ENCODE data around the gene PTOV1. TPM values are rescaled to one million over a fixed set of nuclear protein-coding genes. Genes with fewer than 3 reads are reported as not detected.

PTOV1 gene
- total RNA-seq, 4 donors from 2014 or later: 88.3 to 148 (median 98.9) TPM

GRCh38 chr19:49830766-49831165 is 20.2 kb upstream of the PTOV1 start:
- Histone ChIP-seq H3K4me3 (replicated peaks in 1 of 3) (no peak overlapping the region), H3K36me3 (peaks cover 63 to 64% of the 10 kb centered on the region in 2 donors), H3K4me1 (no peaks in the 10 kb centered on the region), H3K27ac (no peak overlapping the region), H3K27me3 (no peaks in the 10 kb centered on the region), H3K9me3 (no peaks in the 10 kb centered on the region)
- DNase-seq: no peak
- intact Hi-C loops (cut with DNase I): no loop called here
- 96 to 97% methylated on average over 12 of the region's 12 CpGs for WGBS, 2 donors
- TF ChIP-seq CTCF (IDR thresholded peaks at IDR 0.05): no peak
- TF ChIP-seq POLR2A (IDR thresholded peaks at IDR 0.05): no peak

- intact Hi-C loops (cut with DNase I): no loop called here
- no peaks in the 10 kb centered on the region for H3K27me3 ChIP-seq
- peaks cover 71 to 72% of the 10 kb centered on the region in 2 donors for H3K36me3 ChIP-seq
- DNase-seq: no peak
- TF ChIP-seq CTCF (IDR thresholded peaks at IDR 0.05): no peak
- TF ChIP-seq POLR2A (IDR thresholded peaks at IDR 0.05): no peak
- H3K9me3 ChIP-seq: no peaks in the 10 kb centered on the region
- no peak overlapping the region for H3K27ac ChIP-seq
- no peaks in the 10 kb centered on the region for H3K4me1 ChIP-seq
- no peak overlapping the region for H3K4me3 ChIP-seq (replicated peaks in 1 of 3)
- WGBS, 2 donors: 94 to 96% methylated on average over 8 of the region's 8 CpGs
Measured at GRCh38 chr19:49831592-49831991, 19.4 kb upstream of the PTOV1 start.

- Histone ChIP-seq H3K9me3 (no peaks in the 10 kb centered on the region), H3K27ac (no peak overlapping the region), H3K4me3 (replicated peaks in 1 of 3) (no peak overlapping the region), H3K27me3 (no peaks in the 10 kb centered on the region), H3K36me3 (peaks cover 73 to 80% of the 10 kb centered on the region in 2 donors), H3K4me1 (no peaks in the 10 kb centered on the region)
- no peak for TF ChIP-seq CTCF (IDR thresholded peaks at IDR 0.05)
- no peak for TF ChIP-seq POLR2A (IDR thresholded peaks at IDR 0.05)
- 77 to 84% methylated on average over 9 of the region's 9 CpGs for WGBS, 2 donors
- intact Hi-C loops (cut with DNase I): no loop called here
- DNase-seq: no peak
Measured at GRCh38 chr19:49832556-49832955, 18.4 kb upstream of the PTOV1 start.

- H3K27me3 ChIP-seq: no peaks in the 10 kb centered on the region
- TF ChIP-seq POLR2A (IDR thresholded peaks at IDR 0.05) (no peak), CTCF (IDR thresholded peaks at IDR 0.05) (no peak)
- H3K4me3 ChIP-seq (replicated peaks in 1 of 3): no peak overlapping the region
- DNase-seq: no peak
- H3K36me3 ChIP-seq: peaks cover 81 to 84% of the 10 kb centered on the region in 2 donors
- intact Hi-C loops (cut with DNase I): no loop called here
- no peaks in the 10 kb centered on the region for H3K9me3 ChIP-seq
- no peaks in the 10 kb centered on the region for H3K4me1 ChIP-seq
- 96 to 98% methylated on average over 5 to 7 of the region's 7 CpGs for WGBS, 2 donors
- no peak overlapping the region for H3K27ac ChIP-seq
Measured at GRCh38 chr19:49833599-49833998, 17.4 kb upstream of the PTOV1 start.

GRCh38 chr19:49835562-49835961 is 15.4 kb upstream of the PTOV1 start:
- intact Hi-C loops (cut with DNase I): no loop called here
- Histone ChIP-seq H3K36me3 (peaks cover 72 to 81% of the 10 kb centered on the region in 2 donors), H3K4me3 (replicated peaks in 1 of 3) (no peak overlapping the region), H3K27ac (no peak overlapping the region), H3K4me1 (no peaks in the 10 kb centered on the region), H3K27me3 (no peaks in the 10 kb centered on the region), H3K9me3 (no peaks in the 10 kb centered on the region)
- WGBS, 2 donors: 94 to 100% methylated on average over 3 to 6 of the region's 12 CpGs
- no peak for DNase-seq
- TF ChIP-seq CTCF (IDR thresholded peaks at IDR 0.05): no peak
- no peak for TF ChIP-seq POLR2A (IDR thresholded peaks at IDR 0.05)
